ENCODE results near the gene GABRR2. TPM values are rescaled to one million over a fixed set of nuclear protein-coding genes. Genes with fewer than 3 reads are reported as not detected.

The GABRR2 gene
- total and polyA plus RNA-seq, 2 of the 4 experiments (the other 2 are of a cell fraction): 0.26 TPM; not detected in 1

- no TSS peak for BruUV-seq (replicated peaks)
- Histone ChIP-seq H4K91ac (ENCODE audit: insufficient read depth, low read depth, low read length) (no peak overlapping the region), H3K4ac (ENCODE audit: low read depth, low read length) (no peak overlapping the region), H3K4me2 (ENCODE audit: low read depth, low read length) (no peak overlapping the region), H3K4me1 (ENCODE audit: control insufficient read depth, insufficient read depth, low read length) (no peaks in the 10 kb centered on the region), H3K9ac (ENCODE audit: low read depth, low read length) (no peak overlapping the region), H3K14ac (replicated peaks; ENCODE audit: low read depth, low read length) (no peak overlapping the region), H4K5ac (ENCODE audit: low read depth, low read length) (no peak overlapping the region), H3K36me3 (ENCODE audit: control insufficient read depth, insufficient read depth, low read length) (no peaks in the 10 kb centered on the region), H3K27ac (ENCODE audit: insufficient read depth, low read length) (no peak overlapping the region), H4K8ac (ENCODE audit: low read depth in 2 of 2, low read length in 2 of 2) (no peak overlapping the region), H3K23ac (ENCODE audit: low read depth, low read length) (no peak overlapping the region), H3K9me3 (ENCODE audit: control insufficient read depth, insufficient read depth, low read length) (no peaks in the 10 kb centered on the region), H2AK9ac (replicated peaks; ENCODE audit: low read depth, low read length, poor library complexity) (no peak overlapping the region), H3K27me3 (ENCODE audit: control insufficient read depth, insufficient read depth, low read length) (peaks cover 10% of the 10 kb centered on the region), H2BK20ac (ENCODE audit: low read depth, low read length) (no peak overlapping the region), H3K79me1 (ENCODE audit: low read depth in 1 of 2, low read length in 2 of 2) (no peaks in the 10 kb centered on the region), H3K18ac (ENCODE audit: low read depth, low read length) (no peak overlapping the region), H2AFZ (replicated peaks; ENCODE audit: low read length, poor library complexity) (no peak overlapping the region), H2AK5ac (ENCODE audit: low read depth, low read length) (no peak overlapping the region), H2BK5ac (ENCODE audit: low read depth, low read length, poor library complexity, severe bottlenecking) (no peak overlapping the region), H2BK120ac (ENCODE audit: low read depth, low read length) (no peak overlapping the region), H2BK15ac (ENCODE audit: low read depth, low read length) (no peak overlapping the region), H3K56ac (ENCODE audit: extremely low read depth, insufficient read depth, low read length) (no peak overlapping the region), H3K4me3 (ENCODE audit: insufficient read depth, low read depth, low read length) (no peak overlapping the region), H4K20me1 (ENCODE audit: insufficient read depth, low read length) (no peaks in the 10 kb centered on the region), H3K9me1 (ENCODE audit: insufficient read depth, low read length) (no peaks in the 10 kb centered on the region)
- DNase-seq: no peak
- dilution Hi-C loops (cut with HindIII; ENCODE audit: low sequenced_read_pairs, unreplicated experiment): no loop called here
- ChIA-PET POLR2A (ENCODE audit: unreplicated experiment) (no interaction called here), CTCF (interaction anchor here (0.6 kb wide), 2 partner anchors 69 to 1898 kb away, joined by 4 to 6 read pairs; no protein-coding TSS in a partner anchor)
- ATAC-seq (ENCODE audit: low read depth): no peak
- 73% methylated on average over 3 of the region's 3 CpGs; no CpG with 5 or more reads in 1 of the 2 experiments for whole genome bisulfite sequencing, 2 experiments (ENCODE audit: extremely low coverage in 2 of 2, insufficient read length in 1 of 2)
- in situ Hi-C loops (cut with MboI; ENCODE audit: low sequenced_read_pairs): no loop called here
- no peak for TF ChIP-seq SMC3 (IDR thresholded peaks at IDR 0.05; ENCODE audit: low read depth, low read length)
- TF ChIP-seq, protein P1, sequence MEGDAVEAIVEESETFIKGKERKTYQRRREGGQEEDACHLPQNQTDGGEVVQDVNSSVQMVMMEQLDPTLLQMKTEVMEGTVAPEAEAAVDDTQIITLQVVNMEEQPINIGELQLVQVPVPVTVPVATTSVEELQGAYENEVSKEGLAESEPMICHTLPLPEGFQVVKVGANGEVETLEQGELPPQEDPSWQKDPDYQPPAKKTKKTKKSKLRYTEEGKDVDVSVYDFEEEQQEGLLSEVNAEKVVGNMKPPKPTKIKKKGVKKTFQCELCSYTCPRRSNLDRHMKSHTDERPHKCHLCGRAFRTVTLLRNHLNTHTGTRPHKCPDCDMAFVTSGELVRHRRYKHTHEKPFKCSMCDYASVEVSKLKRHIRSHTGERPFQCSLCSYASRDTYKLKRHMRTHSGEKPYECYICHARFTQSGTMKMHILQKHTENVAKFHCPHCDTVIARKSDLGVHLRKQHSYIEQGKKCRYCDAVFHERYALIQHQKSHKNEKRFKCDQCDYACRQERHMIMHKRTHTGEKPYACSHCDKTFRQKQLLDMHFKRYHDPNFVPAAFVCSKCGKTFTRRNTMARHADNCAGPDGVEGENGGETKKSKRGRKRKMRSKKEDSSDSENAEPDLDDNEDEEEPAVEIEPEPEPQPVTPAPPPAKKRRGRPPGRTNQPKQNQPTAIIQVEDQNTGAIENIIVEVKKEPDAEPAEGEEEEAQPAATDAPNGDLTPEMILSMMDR (conservative IDR thresholded peaks at IDR 0.05; ENCODE audit: low read depth, low read length): peak; percentile 21; the same call in 1 of the 2 replicates
- TF ChIP-seq, protein P2, sequence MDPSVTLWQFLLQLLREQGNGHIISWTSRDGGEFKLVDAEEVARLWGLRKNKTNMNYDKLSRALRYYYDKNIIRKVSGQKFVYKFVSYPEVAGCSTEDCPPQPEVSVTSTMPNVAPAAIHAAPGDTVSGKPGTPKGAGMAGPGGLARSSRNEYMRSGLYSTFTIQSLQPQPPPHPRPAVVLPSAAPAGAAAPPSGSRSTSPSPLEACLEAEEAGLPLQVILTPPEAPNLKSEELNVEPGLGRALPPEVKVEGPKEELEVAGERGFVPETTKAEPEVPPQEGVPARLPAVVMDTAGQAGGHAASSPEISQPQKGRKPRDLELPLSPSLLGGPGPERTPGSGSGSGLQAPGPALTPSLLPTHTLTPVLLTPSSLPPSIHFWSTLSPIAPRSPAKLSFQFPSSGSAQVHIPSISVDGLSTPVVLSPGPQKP (IDR thresholded peaks at IDR 0.05; ENCODE audit: borderline replicate concordance, low read depth, low read length): no peak
- intact Hi-C loops (cut with micrococcal nuclease): no loop called here
These were observed 75.8 kb downstream of the GABRR2 start for GRCh38 chr6:89239338-89239737.

Data from IMR-90 (cell line).